HepG2 (cell line): ENCODE data around the gene FLT3LG. TPM values are rescaled to one million over a fixed set of nuclear protein-coding genes. Genes with fewer than 3 reads are reported as not detected.
A peak's percentile ranks its signal among the peaks of the same experiment; 100 is the strongest.

Source experiments
- ARID4A ChIP-seq: sonication (generic); formaldehyde crosslinking; IDR thresholded peaks from 2 replicates; pipeline ENCODE4 v1.5.0; 2020; ENCODE audit warnings: mild to moderate bottlenecking, missing genetic modification reagents, borderline replicate concordance
- ERF ChIP-seq: IDR thresholded peaks from 2 replicates; pipeline ENCODE4 v1.6.1; 2018; ENCODE audit warnings: missing biosample characterization, missing genetic modification reagents
- JUND ChIP-seq: sonication (generic); formaldehyde crosslinking; IDR thresholded peaks from 2 replicates; pipeline ENCODE4 v1.8.0; 2022; ENCODE audit warnings: mild to moderate bottlenecking, missing genetic modification reagents
- MXD4 ChIP-seq: IDR thresholded peaks from 2 replicates; pipeline ENCODE4 v1.6.1; 2016; ENCODE audit warnings: mild to moderate bottlenecking, missing biosample characterization, missing genetic modification reagents
- RXRA ChIP-seq: sonication (generic); formaldehyde crosslinking; IDR thresholded peaks from 2 replicates; pipeline ENCODE4 v1.5.1; 2020; ENCODE audit warnings: missing genetic modification reagents
- SALL1 ChIP-seq: sonication (generic); formaldehyde crosslinking; IDR thresholded peaks from 2 replicates; pipeline ENCODE4 v1.8.0; 2022; ENCODE audit warnings: mild to moderate bottlenecking, missing genetic modification reagents
- SATB2 ChIP-seq: sonication (generic); formaldehyde crosslinking; IDR thresholded peaks from 2 replicates; pipeline ENCODE4 v1.5.0; 2020; ENCODE audit warnings: missing genetic modification reagents
- SNAPC4 ChIP-seq: sonication (generic); formaldehyde crosslinking; IDR thresholded peaks from 2 replicates; pipeline ENCODE4 v1.4.0; 2020; ENCODE audit warnings: mild to moderate bottlenecking, missing genetic modification reagents
- SOX13 ChIP-seq, 3 experiments: fragments of 450-650 bp in 1 of 3; sonication (generic) in 1 of 3; formaldehyde crosslinking in 1 of 3; IDR thresholded peaks in 2 of 3; conservative IDR thresholded peaks in 1 of 3; 2 replicates each; pipeline versions ENCODE4 v1.5.0 to v1.6.1; 2016 to 2020; ENCODE audit warnings: antibody characterized with exemption in 1 of 3, mild to moderate bottlenecking in 1 of 3, missing compliant biosample characterization in 1 of 3, missing genetic modification reagents in 1 of 3, moderate library complexity in 1 of 3
- TEAD2 ChIP-seq: sonication (generic); formaldehyde crosslinking; IDR thresholded peaks from 2 replicates; pipeline ENCODE4 v1.9.0; 2021; ENCODE audit warnings: missing genetic modification reagents
- ZNF281 ChIP-seq: sonication (generic); formaldehyde crosslinking; IDR thresholded peaks from 2 replicates; pipeline ENCODE4 v1.4.0; 2020; ENCODE audit warnings: missing genetic modification reagents, borderline replicate concordance
- ZNF317 ChIP-seq: sonication (generic); formaldehyde crosslinking; IDR thresholded peaks from 2 replicates; pipeline ENCODE4 v1.5.0; 2020; ENCODE audit warnings: mild to moderate bottlenecking, missing genetic modification reagents
- ZNF546 ChIP-seq: sonication (generic); formaldehyde crosslinking; conservative IDR thresholded peaks from 2 replicates; pipeline ENCODE4 v1.8.1; 2023; ENCODE audit warnings: mild to moderate bottlenecking, missing genetic modification reagents
- ZNF615 ChIP-seq: sonication (generic); formaldehyde crosslinking; IDR thresholded peaks from 2 replicates; pipeline ENCODE4 v1.5.0; 2020; ENCODE audit warnings: mild to moderate bottlenecking, missing genetic modification reagents, borderline replicate concordance
- ZNF772 ChIP-seq: sonication (generic); formaldehyde crosslinking; IDR thresholded peaks from 2 replicates; pipeline ENCODE4 v1.5.0; 2020; ENCODE audit warnings: mild to moderate bottlenecking, missing genetic modification reagents
- polyA plus RNA-seq, 8 experiments: library from polyadenylated mRNA; depleted of rRNA in 3 of 8; stranded (reverse) in 7 of 8; unstranded in 1 of 8; fragments of >200 nt; fragmentation: Illumina TruSeq in 4 of 8; extraction: Trizol in 4 of 8; gene quantifications; 2 replicates each; pipeline versions ENCODE4 v1.2.1 to v1.2.3, GENCODE V29; 2011 to 2016; ENCODE audit warnings: low read depth in 4 of 8, missing spikeins in 1 of 8, mixed read lengths in 1 of 8; ENCODE audit not compliant: insufficient read depth in 1 of 8
- total RNA-seq, 5 experiments: library from RNA; depleted of rRNA; stranded (reverse); fragments of >200 nt; fragmentation: Illumina TruSeq; extraction: Trizol; gene quantifications; 2 replicates each; pipeline ENCODE4 v1.2.3, GENCODE V29; 2016; ENCODE audit warnings: low read depth in 1 of 5
- TF ChIP-seq, protein P1 (sequence below): sonication (generic); formaldehyde crosslinking; IDR thresholded peaks from 2 replicates; pipeline ENCODE4 v1.8.1; 2023; ENCODE audit warnings: missing genetic modification reagents, inconsistent platforms, borderline replicate concordance

FLT3LG gene
- total and polyA plus RNA-seq, 2 of the 13 experiments (the other 11 are each of a cell fraction or from before 2014, with no cell fraction given) = 1.5 to 2.6 TPM

DNA sequence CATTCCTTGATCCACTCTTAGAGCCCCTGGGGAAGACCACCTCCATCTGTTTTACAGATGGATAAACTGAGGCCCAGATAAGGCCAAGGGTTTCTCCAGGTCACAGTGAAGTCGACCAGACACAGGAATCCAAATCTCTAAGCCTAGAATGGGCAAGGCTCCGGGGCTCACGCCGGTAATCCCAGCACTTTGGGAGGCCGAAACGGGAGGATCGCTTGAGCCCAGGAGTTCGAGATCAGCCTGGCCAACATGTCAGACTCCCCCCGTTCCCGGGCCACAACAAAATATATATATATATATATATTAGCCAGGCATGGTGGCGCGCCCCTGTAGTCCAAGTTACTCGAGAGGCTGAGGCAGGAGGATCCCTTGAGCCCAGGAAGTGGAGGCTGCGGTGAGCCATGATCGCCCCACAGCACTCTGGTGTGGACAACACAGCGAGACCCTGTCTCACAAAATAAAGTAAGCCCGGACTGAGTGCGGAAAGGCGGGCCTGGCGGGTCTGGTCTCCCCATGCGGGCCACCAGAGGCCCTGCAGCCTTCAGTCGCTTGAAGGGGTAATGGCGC, 12.8 kb downstream of the FLT3LG start (continued):
- no peak for TF ChIP-seq ARID4A (CRISPR knock-in tag)
- TF ChIP-seq SATB2 (CRISPR knock-in tag) = 0 out of 2 replicates have a peak, but pooled peaks have one; percentile 0
- TF ChIP-seq SALL1 (CRISPR knock-in tag) = no peak
- TF ChIP-seq TEAD2 = no peak
- no peak for TF ChIP-seq SNAPC4 (CRISPR knock-in tag)
- no peak for TF ChIP-seq ZNF772 (CRISPR knock-in tag)
- TF ChIP-seq SOX13 (IDR thresholded peaks at IDR 0.05) = 0 out of 2 replicates have a peak, but pooled peaks have one; percentile 7
- no peak for TF ChIP-seq SOX13 (CRISPR knock-in tag; conservative IDR thresholded peaks at IDR 0.05 in 1 of 2, IDR thresholded peaks at IDR 0.05 in 1 of 2)
- no peak for TF ChIP-seq MXD4 (CRISPR knock-in tag)
- TF ChIP-seq RXRA (CRISPR knock-in tag) = no peak
- no peak for TF ChIP-seq ZNF546 (CRISPR knock-in tag)
- TF ChIP-seq JUND (CRISPR knock-in tag) = no peak
- no peak for TF ChIP-seq ZNF317
- TF ChIP-seq, protein P1, sequence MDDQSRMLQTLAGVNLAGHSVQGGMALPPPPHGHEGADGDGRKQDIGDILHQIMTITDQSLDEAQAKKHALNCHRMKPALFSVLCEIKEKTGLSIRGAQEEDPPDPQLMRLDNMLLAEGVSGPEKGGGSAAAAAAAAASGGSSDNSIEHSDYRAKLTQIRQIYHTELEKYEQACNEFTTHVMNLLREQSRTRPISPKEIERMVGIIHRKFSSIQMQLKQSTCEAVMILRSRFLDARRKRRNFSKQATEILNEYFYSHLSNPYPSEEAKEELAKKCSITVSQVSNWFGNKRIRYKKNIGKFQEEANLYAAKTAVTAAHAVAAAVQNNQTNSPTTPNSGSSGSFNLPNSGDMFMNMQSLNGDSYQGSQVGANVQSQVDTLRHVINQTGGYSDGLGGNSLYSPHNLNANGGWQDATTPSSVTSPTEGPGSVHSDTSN (CRISPR knock-in tag) = no peak
- no peak for TF ChIP-seq ZNF281 (CRISPR knock-in tag)
- TF ChIP-seq ZNF615 (CRISPR knock-in tag) = no peak
- TF ChIP-seq ERF (CRISPR knock-in tag) = no peak
